GM12873 (cell line): Measurements from ENCODE around the gene ATOH8.

Experiments
- CTCF ChIP-seq: IDR thresholded peaks from 2 replicates; pipeline ENCODE4 v1.5.1; 2012; ENCODE audit warnings: low read depth, mild to moderate bottlenecking, moderate library complexity, low read length, control low read depth; ENCODE audit not compliant: insufficient read depth; ENCODE audit errors: missing control alignments

ATOH8 gene

GRCh38 chr2:85786865-85787264 lies 33.1 kb downstream of the ATOH8 start:
- no peak for TF ChIP-seq CTCF

- no peak for TF ChIP-seq CTCF
These were observed 33.6 kb downstream of the ATOH8 start for GRCh38 chr2:85787282-85787980.

DNA sequence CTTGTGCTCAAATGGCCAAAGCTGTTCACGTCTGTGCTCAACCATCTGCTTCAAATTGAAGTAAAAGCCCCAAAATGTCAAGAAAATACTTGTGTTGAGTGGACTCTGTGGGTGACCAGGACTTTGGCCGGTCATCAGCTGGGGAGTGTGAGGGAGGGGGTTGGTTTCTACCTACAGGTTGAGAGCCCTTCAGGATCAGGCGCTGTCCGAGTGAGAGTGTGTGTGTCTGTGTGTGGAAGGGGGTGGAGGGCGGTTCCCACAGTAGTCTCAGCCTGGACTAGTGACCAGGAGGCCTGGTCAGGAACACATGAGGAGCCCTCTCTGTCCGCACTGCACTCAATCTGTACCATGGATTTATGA lies 34.2 kb downstream of the ATOH8 start:
- TF ChIP-seq CTCF = no peak

GRCh38 chr2:85788603-85789002 lies 34.8 kb downstream of the ATOH8 start:
- TF ChIP-seq CTCF = no peak

- no peak for TF ChIP-seq CTCF
These were observed 35.5 kb downstream of the ATOH8 start for GRCh38 chr2:85789271-85789670.

GRCh38 chr2:85790032-85790431 lies 36.2 kb downstream of the ATOH8 start:
- TF ChIP-seq CTCF = no peak

DNA sequence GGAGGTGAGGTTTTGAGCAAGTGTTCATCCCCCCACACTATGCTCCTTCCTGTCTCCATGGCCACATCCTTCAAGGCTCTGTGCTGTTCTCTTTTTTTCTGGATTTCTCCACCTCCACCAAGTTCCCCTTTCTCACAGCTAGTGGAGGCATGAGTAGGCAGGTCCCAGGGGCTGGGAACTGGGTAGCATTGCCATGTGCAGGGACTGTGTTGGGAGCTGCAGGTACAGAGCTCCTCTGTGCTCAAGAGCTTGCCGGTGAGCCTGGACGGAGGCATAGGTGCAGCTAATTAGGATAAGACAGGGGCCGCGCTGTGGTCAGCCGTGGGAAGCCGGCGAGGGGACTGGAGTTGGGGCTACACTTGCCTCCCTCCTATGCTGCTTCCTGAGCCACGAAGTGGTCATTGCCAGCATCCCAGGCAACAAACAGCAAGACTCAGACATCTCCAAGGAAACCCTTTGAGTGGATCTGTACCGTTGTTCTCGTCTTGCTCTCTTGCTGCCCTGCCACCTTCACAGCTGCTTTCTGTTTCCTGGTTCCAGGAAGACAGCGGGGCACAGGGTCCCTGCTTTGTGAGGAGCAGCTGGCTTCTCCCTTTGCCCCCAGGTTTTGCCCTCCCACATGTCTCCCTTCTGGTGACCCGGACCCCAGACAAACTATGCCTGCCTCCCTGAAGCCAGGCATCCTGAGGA lies 36.9 kb downstream of the ATOH8 start:
- TF ChIP-seq CTCF = no peak
